CD4-positive, alpha-beta T cell treated with Interleukin-12 subunit alpha and Interleukin-12 subunit beta, for 1 hour (primary cell): ENCODE results near the gene HOXD10.

Source experiments
- DNase-seq: peaks from one replicate; pipeline ENCODE4 v3.0.0-alpha.2; 2020

HOXD10 gene

DNA sequence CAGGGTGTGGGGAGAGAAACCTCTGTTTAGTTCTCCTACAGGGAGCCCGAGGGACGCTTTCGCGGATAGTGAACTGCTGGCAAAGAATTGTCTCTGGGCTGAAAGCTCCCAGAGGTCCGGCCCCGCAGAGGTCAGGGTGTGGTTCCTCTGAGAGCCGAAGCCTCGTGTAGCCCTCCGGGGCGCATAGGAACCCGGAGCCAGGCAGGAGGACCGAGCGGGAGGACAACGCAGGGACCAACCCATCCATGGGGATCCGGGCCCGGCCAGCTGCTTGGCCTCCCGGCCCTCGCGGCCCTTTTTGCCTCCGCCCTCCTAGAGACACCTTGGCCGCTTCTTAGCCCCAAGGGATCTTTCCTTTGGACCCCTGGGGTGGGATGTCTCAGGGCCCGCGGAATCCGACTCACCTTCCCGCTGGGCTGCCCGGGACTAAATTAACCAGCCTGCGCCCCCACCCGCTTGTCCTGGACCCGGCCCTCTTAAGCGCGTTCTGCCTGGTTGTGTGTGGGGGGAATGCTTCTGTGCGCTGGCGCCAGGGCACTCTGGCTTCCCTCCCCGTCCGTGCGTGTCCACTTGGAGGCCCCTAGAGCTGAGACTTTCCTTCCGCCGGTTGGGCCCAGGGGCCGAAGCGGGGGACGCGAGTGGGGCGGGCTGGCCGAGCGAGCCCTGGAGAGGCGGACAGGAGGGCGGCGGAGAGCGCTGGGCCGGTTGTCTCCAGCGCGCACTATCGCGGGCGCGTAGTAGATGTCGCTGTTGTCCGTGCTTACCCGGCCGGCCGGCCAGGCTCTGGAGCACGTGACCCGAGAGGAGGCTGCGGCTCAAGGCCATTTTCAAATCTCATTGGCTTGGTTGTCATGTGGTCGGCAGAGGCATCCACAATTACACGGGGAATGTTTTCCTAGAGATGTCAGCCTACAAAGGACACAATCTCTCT lies at the start of gene HOXD10:
HOXD10 (plus strand) TSS at position 896 of the 931 bp plus-strand sequence. CDS start 56 bp downstream, outside the sequence.
- no peak for DNase-seq

DNA sequence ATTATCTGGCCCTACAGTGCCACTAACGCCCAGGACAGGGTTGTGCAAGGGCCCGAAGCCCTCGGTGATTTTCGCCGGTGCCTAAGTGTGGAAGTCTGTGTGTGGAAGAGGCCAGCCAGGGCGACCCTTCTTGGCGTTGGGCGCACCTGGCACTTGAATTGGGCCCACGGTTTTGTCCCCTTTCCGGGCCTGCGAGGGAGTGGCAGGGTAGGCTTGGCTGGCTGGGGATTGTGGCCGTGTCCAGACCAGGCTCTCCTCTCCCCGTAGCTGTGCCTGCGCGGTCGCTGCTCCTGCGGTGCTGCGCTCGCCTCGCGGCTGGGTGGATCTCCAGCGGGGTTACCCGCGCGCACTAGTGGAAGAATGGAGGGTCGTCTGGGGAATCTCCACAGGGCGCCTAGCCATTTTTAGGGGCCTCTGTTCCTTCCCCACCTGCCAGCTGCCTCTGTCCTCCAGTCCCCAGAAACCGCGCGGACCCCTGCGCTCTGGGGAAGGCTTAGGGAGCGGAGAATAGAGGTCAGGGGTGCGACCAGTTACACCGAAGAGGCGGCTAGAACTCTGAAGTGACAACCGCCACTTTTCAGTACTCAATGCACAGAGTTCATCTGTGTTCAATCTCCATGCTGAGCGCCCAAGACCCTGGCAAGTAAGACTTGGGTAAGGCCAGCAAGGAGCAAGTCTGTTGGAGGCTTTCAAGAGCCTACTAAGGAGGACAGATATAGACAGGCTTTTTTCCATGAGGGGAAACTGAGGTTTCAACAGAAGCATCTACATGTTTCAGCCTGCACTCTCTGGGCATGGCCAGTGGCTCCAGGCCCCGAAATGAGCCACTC lies 48.8 kb upstream of the HOXD10 start:
- DNase-seq = no peak

DNA sequence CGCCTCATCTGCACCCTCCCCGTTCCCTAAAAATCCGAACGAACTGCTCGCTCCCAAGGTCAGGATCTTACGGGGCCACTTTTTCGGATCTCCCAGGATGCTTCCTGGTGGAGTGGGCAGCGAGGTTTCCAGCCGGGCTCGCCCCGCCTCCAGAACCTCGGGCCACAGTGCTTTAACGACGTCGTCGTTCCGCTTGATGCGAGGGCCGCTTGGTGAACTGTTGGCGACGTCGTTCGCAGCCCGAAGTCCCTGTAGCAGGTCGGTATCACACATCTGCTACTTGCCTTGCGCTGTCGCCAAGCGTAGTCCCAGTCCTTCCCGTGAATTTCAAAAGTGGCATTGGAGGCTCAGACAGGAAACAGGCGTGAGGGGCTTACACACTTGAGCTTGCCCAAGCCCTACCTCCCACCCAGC lies 48.2 kb upstream of the HOXD10 start:
- DNase-seq = no peak

DNA sequence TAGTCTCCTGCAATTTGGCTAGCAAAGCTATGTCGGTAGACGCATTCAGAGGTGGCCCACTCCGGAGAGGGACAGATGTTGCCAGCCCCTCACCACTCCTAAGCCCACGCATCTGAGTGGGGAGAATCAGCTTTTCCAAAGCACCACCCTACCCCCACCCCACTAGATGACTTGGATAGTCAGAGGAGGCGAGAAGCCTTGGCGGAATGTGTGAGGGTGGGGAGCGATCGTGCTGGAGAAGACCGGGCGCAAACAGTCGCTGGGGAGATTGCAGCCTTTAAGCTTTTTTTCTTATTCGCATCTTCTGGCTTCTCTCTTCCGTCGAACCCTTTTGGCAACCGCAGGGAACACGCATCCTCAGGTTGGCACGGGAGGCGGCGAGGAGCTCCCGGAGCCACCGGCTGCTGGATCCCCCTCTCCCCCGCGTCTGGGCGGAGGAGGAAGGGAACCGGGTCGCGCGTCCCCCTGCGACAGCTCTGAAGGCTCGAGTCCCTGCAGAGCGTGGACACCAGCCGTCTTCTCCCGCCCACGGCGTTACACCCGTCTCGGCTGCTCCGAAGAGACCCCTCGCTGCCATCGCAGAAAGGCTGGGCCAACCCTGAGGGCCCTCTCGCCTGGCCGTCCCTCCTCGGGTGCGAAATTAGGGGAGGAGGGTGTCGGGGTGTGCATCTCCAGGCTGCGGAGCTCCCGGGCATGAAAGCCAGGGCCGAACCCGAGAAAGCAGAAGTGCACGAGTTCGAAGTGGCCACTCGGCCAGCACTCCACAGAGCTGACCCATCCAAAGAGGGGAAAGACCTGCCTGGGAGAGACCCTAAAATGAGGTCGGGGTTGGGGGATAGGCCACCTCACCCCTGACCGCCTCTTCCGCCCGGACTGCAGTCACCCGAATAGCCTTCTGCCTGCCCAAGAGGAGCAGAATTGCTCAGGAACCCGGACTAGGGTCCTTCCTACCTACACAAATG lies 45.0 kb upstream of the HOXD10 start:
- DNase-seq = no peak

DNA sequence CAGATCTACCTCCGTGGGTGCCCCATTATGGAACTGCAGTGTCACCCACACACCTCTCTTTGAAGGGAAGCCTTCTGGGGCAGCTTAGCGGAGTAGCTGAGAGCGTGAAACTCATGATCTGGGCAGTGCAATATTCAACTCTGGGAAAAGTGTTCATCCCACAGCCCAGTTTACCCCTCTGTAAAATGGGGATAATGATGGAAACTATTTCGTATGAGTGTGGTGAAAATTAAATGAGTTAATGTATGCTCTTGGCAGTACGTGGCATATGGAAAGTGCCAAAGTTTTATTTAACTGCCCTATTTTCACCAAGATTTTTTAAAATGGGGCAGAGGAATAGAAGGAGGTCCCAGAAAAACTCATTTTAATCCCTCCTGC lies 44.3 kb upstream of the HOXD10 start:
- no peak for DNase-seq

DNA sequence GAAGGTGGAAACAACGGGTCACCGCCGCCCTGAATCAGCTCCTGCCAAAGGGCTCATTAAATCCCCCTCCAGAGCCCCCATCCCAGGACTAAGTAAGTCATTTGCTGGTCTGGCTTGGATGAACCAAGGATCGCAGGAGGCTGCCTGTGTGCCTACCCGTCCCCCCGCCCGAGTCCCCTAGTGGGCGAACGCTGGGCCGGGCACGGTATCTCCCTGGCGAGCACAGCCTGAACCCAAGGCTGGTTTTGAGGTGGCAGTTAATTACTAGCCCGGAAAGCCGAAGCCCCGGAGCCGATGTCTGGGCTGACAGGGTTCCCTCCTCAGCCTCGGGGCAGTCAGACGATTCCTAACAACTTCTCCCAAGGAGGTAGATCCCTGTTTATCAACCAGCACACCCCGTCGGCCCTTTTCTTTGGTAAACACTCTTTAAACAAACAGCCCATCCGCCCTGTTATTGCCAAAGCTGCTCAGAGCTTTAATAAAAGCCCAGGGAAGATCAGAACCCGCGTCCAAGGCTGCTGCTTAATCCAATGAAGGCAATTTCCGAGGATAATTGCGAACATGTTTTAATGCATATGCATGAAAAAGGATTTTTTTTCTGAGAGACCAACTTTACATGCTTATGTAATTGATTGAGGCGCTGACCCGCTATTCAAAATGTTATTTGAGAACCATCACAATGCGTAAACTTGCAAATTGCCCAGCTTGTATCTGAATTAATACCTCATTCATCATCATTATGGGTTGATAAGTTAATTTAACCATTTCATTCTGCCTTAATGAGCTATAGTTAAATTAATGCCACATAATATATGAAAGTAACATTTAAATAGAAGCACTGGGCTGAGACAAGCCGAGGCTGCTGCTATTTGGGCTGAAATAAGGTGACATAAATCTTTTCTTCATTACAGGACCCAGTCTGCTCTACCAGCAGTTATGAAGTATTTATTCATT lies 43.4 kb upstream of the HOXD10 start:
- DNase-seq = no peak

DNA sequence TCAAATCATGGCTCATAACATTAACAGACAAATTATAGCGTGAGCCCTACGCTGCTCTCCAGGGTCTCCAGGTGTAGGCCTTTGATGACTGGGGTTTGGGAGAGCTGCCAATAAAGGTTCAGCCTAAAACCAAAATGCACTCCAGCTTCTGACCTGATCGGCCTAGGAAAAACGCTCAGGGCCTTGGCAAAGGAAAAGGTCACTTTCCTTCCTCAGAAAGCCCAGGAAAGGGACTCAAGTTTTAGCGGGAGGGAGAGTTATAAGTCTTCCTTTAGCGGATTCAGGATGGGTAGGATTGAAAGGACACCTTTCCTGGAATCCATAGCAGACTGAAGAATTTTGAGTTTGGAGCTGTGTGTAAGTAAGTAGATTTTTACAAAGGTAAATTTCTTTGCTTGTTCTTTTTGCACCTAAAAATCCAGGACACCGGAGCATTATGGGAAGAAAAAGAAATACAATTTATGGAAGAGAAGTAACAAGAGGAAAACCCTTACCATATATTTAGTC lies 41.6 kb upstream of the HOXD10 start:
- DNase-seq = no peak

DNA sequence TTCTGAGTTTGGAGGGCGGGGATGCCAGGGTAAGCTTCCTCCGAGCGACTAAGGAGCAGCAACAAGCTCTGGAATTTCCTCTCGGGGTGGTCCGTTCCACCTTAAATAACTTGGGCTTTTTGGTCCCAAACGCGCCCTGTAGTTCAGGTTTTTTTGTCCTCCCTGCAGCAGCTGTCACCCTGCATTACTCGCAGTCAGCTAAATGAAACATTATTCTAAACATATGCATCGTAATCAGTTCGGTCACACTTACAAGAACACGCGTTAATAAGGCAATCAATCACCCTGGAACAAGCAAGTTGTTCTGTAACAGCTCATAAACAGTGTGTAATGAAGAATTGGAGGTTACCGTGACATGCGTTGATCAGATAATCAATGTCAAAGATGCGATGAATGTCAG lies 41.1 kb upstream of the HOXD10 start:
- DNase-seq = no peak

DNA sequence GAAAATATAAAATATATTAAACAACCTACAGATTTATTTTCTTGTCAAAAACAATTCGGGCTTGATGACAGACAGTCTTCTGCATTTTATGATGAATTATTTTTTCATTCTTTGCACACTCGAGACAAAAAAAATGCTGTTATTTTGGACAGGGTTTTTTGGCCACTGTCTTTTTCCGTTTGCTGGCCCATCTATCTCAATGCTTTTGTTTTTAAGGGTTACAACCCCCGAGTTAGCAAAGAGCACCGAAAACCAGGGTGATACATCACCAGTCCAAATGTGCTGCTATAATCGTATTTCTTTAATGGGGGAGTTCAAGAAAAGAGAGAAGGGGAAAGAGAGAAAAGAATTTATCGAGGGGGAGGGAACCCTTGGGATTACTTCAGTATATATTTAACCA lies 40.5 kb upstream of the HOXD10 start:
- DNase-seq = no peak

DNA sequence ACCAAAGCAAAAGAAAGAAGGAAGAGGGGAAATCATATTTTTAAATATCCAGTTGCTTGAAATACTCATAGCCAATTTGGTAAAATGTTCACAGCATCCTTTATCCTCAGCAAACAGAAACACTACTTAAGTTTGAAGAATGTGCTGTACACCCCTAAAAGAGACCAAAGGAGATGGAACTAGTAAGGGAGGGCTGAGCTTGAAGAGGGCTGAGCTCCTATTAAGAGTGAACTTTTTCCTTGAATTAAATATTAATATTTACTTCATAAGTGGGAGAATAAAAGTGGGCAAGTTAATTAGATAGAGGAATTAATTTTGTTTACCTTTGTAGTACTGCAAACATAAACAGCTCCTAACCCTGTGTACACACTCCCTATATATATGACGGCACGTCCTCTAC lies 39.8 kb upstream of the HOXD10 start:
- no peak for DNase-seq

DNA sequence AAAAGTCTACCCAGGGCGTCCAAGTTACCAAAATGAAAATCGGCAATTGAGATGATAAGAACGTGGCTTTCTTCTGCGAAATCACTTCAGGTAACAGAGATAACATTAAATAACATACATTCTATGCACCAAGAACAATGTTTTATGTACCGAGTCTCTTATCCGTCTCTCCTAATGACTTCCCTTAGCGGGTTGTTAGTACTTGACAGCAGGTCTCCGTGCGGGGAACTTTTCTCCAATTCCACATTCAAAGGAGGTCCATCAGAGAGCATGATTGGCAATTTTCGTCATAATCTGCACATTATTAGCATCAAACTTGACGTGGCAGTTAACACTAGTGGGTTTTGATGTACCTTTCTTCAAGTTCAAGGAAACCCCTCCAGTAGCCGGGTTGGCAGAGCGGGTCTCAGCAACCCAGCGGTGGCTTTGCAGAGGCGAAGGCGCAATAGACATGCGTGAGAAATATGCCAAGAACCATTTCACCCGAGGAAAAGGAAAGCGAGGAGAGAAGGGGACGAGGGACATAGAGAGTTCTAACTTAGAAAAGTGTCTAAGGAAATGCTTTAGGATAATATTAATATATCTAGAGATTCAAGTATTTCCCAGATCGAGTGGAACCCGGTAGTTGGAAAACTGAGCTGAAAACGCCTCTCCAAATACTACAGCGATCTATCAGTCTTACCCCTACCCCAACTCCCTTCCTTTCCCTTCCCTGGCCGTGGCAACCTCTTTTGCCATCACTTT lies 37.9 kb upstream of the HOXD10 start:
- no peak for DNase-seq

DNA sequence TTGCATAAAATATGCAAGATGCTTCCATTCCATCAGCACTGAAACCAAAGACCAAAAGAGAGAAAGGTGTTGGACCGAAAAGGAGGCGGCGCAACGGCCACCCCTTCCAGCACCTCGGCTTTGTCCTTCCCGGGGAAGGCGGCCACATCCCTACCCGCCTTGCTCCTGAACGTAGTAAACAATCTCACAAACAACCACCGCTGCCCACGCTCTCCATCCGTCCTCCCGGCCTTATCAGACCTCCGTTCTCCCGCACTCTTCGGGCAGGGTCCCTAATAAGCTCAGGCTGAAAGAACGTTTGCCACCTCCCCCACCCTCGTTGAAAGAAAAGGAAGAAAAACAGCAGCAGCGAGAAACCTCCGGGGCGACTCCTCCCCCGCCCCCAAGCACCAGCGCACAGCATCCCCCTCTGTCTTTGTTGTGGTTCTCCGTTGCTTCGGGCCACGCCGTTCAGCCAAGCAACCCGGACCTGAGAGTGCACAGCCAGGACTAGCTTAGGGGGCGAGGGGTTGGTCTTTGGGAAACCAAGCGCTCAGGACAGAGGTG lies 37.2 kb upstream of the HOXD10 start:
- no peak for DNase-seq

DNA sequence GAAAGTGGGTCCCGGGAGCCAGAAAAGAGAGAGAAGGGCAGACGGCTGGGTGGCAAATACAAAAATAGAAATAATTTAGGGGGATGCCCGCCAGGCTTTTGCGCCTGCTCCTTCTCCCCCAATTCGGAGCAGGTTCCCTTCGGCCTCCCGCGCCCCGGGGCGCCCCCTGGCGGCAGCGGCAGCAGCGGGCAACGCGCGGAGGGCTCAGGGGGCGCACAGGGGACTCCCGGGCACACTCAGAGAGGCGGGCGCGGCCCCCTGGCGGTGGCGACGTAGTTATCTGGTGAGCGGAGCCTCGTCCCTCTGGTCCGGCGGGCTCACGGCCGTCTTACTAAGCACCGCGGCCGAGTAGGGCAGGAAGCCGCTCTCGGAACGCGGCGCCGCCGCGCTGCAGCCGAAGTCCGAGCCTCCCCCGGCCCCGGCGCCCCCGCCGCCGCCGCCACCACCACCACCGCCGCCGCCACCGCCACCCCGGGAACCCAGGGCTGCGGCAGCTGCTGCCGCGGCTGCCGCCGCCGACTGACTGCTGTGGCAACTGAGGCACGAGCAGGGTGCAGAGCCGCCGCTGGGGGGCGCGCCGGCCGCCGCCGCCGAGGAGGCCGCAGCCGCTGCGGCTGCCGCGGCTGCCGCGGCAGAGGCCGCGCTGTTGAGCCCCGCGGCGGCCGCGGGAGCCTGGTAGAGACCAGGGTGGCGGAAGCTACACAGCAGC lies 36.6 kb upstream of the HOXD10 start:
- DNase-seq = no peak

DNA sequence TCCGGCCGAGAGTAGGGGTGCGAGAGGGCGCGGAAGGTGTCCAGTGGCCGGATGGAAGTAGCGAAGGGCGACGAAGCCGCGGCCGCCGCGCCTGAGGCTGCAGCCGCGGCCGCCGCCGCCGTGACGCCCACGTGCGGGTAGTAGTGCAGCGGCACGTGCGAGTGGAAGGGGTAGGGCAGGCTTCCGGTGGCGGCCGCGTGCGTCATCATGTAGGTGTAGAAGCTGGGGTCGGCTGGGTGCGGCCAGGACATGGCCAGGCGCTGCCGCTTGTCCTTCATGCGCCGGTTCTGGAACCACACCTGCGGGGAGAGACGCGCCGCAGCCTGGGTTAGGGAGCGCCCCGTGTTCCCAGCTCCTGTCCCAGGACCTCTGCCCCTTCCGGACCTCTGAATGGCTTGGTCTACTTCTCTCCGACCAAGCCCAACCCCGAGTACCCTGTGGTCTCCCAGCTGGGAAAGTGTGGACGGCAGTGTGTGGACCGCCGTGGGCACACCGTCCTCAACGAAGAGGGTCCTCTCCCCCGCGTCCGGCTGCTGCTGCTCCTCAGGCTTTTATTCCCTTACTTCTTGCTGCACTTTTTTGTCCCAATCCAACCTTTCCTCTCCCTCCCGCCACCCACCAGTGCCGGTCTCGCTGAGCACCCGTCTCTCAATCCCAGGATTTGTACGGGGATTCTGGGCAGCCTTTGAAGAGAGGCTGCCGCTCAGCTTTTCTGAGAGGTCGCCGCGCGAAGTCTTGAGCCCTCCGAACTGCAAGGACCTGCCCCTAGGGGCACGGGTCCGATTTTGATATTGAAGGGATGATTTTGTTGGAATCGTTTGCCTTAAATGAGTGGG lies 35.8 kb upstream of the HOXD10 start:
- DNase-seq = no peak

DNA sequence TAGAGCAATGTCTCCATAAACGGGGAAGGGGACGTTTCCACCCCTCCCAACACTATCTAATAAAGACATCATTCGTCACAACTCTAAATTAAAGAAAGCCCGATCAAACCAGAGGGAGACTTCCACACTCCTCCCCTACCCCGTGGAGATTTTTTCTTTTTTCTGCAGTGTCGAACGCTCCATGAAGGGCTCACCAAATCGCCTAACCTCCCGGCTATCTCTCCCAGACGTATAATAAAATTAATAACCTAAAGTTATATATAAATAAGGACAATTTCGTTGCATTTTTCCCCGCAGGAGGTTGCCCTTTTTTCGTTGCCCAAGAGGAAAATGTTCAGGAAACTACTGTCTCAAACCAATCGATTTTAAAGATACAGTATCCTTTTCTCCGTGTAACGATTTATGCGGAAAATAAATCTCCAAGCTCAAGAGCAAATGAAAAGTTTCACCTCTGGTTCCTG lies 35.2 kb upstream of the HOXD10 start:
- DNase-seq = no peak

DNA sequence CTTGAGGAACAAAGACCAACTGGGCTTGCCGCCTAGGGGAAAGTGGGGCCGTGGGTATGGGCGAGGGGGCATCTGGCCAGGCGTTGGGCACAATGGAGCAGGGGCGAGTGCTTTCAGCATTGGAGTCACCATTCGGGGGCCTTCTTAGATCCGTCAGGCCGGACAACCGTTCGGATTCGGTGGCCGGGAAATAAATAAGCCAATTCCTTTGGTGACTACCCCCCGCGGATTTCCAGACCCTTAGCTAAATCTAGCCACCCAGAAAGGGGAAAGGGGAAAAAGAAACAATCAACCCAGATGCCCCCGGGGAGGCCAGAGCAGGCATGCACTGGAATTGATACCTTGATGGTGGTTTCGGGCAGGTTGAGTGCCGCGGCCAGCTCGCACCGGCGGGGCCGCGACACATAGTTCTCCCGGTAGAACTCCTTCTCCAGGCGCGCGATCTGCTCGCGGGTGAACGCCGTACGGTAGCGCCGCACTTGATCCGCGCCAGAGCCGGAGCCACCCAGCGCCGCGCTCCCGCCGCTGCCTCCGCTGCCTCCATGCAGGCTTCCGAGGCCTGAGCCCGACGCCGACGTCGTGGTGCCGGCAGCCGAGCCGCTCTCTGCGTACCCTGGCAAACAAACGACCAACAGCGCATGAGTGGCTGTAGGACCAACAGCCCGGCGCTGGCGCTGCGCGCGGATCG lies 34.6 kb upstream of the HOXD10 start:
- DNase-seq = no peak

DNA sequence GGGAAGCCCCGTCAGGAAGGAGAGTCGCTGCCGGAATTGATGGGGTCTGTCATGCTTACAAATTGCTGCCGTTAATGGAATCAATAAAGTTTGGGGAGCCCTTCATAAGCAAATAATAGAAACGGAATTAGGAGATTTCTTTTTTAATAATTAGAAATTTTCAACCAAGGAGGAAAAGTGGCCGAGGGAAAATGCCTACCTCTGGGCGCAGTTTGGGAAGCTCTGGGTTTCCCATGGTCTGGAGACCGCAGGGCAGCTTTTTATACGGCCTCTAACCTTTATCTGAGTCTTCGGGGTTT lies 34.1 kb upstream of the HOXD10 start:
- no peak for DNase-seq
